OCI-LY3 (cell line): ENCODE measurements around the gene VASN.

Experiments used
- H2AFZ ChIP-seq: fragments of 200-600, 300-600 bp; shearing (Covaris generic); 2 replicates; pipeline ENCODE4 v1.6.0; 2014; ENCODE audit warnings: antibody characterized with exemption, low read depth, low read length
- H3K27ac ChIP-seq: fragments of 200-600, 300-600 bp; sonication (generic); 2 replicates; pipeline ENCODE4 v1.5.1; 2014; ENCODE audit warnings: mild to moderate bottlenecking, low read length, moderate library complexity, mixed read lengths
- H3K27me3 ChIP-seq: fragments of 200-600, 300-600 bp; sonication (generic); 2 replicates; pipeline ENCODE4 v1.6.1; 2014; ENCODE audit warnings: low read depth, low read length, mixed read lengths
- H3K36me3 ChIP-seq: fragments of 200-600, 300-600 bp; sonication (generic); replicated peaks from 2 replicates; pipeline ENCODE3; 2014; ENCODE audit warnings: low read depth, low read length, mixed read lengths
- H3K4me1 ChIP-seq: fragments of 300-600, 200-600 bp; sonication (generic); 2 replicates; pipeline ENCODE4 v1.6.1; 2014; ENCODE audit warnings: low read length, mixed read lengths
- H3K4me2 ChIP-seq: fragments of 200-600, 300-600 bp; sonication (generic); 2 replicates; pipeline ENCODE4 v1.6.1; 2014; ENCODE audit warnings: low read length, mixed read lengths
- H3K4me3 ChIP-seq: fragments of 300-600, 200-600 bp; sonication (generic); 2 replicates; pipeline ENCODE4 v1.5.1; 2014; ENCODE audit warnings: antibody characterized with exemption, mild to moderate bottlenecking, low read length, moderate library complexity
- H3K79me2 ChIP-seq: fragments of 300-600, 200-600 bp; shearing (Covaris generic); 2 replicates; pipeline ENCODE4 v1.6.1; 2014; ENCODE audit warnings: mild to moderate bottlenecking, low read length, mixed read lengths
- H3K9ac ChIP-seq: fragments of 300-600, 200-600 bp; shearing (Covaris generic); 2 replicates; pipeline ENCODE4 v1.6.0; 2014; ENCODE audit warnings: mild to moderate bottlenecking, low read length, moderate library complexity
- H3K9me3 ChIP-seq: fragments of 200-600, 300-600 bp; shearing (Covaris generic); 2 replicates; pipeline ENCODE4 v1.6.1; 2014; ENCODE audit warnings: low read length, mixed read lengths; ENCODE audit not compliant: insufficient read depth
- H4K20me1 ChIP-seq: fragments of 200-600, 300-600 bp; sonication (generic); 2 replicates; pipeline ENCODE4 v1.6.1; 2016; ENCODE audit warnings: low read length, mixed read lengths; ENCODE audit not compliant: insufficient read depth
- EZH2phosphoT487 ChIP-seq: fragments of 200-600 bp; shearing (Covaris generic); IDR thresholded peaks from 2 replicates; pipeline ENCODE4 v1.6.1; 2018; ENCODE audit warnings: antibody characterized with exemption, mixed run types, low read depth
- TF ChIP-seq, protein P1 (sequence below): fragments of 200-600, 300-600 bp; sonication (generic); IDR thresholded peaks from 2 replicates; pipeline ENCODE4 v1.5.1; 2014; ENCODE audit warnings: antibody characterized with exemption, low read length, low read depth

VASN gene

DNA sequence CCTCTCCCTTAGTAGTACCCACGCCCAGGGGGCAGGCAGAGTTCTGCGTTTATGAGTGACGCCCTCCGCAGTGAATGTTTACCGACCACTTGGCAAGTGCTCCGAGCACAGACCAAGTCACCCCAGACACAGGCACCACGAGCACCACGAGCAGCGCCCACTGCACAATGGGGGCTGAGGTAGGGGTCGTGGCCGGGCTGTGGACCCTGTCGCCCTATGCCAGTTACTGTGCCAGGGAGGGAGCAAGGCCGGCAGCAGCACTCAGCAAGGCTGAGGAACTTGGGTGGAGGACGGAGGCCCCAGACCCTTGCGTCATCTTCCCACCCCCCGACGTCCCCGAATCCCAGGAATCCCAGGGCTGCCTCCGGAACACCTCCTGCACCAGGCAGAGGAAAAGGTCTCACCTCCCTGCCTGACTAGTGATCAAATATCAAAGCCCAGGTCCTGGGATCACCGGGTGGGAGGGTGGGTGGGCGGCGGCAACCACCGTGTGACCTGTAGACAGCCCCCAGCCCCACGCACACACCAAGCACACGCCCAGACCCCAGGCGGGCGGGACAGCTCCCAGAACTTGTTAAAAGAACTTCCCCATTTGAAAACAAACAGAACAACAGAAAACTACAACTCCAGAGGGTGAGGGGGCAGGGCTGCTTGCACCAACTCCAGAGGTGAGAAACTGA lies 5.4 kb downstream of the VASN start:
- H3K9ac ChIP-seq, result no peak overlapping the region
- no peaks in the 10 kb centered on the region for H3K79me2 ChIP-seq
- H4K20me1 ChIP-seq, result peaks cover 3% of the 10 kb centered on the region; the same call in 1 of the 2 replicates
- H3K9me3 ChIP-seq, result no peaks in the 10 kb centered on the region
- H3K4me1 ChIP-seq, result no peaks in the 10 kb centered on the region
- no peaks in the 10 kb centered on the region for H3K27me3 ChIP-seq
- H3K36me3 ChIP-seq, result no peaks in the 10 kb centered on the region
- no peak overlapping the region for H3K4me3 ChIP-seq
- no peak overlapping the region for H3K4me2 ChIP-seq
- H3K27ac ChIP-seq, result no peak overlapping the region
- TF ChIP-seq, protein P1, sequence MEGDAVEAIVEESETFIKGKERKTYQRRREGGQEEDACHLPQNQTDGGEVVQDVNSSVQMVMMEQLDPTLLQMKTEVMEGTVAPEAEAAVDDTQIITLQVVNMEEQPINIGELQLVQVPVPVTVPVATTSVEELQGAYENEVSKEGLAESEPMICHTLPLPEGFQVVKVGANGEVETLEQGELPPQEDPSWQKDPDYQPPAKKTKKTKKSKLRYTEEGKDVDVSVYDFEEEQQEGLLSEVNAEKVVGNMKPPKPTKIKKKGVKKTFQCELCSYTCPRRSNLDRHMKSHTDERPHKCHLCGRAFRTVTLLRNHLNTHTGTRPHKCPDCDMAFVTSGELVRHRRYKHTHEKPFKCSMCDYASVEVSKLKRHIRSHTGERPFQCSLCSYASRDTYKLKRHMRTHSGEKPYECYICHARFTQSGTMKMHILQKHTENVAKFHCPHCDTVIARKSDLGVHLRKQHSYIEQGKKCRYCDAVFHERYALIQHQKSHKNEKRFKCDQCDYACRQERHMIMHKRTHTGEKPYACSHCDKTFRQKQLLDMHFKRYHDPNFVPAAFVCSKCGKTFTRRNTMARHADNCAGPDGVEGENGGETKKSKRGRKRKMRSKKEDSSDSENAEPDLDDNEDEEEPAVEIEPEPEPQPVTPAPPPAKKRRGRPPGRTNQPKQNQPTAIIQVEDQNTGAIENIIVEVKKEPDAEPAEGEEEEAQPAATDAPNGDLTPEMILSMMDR, result no peak
- no peak for TF ChIP-seq EZH2phosphoT487
- H2AFZ ChIP-seq, result no peak overlapping the region

GRCh38 chr16:4377573-4378154 lies 6.0 kb downstream of the VASN start:
- no peaks in the 10 kb centered on the region for H3K79me2 ChIP-seq
- no peak overlapping the region for H3K4me2 ChIP-seq
- no peaks in the 10 kb centered on the region for H3K9me3 ChIP-seq
- no peak overlapping the region for H3K9ac ChIP-seq
- no peak for TF ChIP-seq EZH2phosphoT487
- TF ChIP-seq, protein P1, result no peak
- H2AFZ ChIP-seq, result no peak overlapping the region
- H3K27ac ChIP-seq, result no peak overlapping the region
- peaks cover 3% of the 10 kb centered on the region; the same call in 1 of the 2 replicates for H4K20me1 ChIP-seq
- H3K4me1 ChIP-seq, result no peaks in the 10 kb centered on the region
- no peaks in the 10 kb centered on the region for H3K27me3 ChIP-seq
- no peaks in the 10 kb centered on the region for H3K36me3 ChIP-seq
- no peak overlapping the region for H3K4me3 ChIP-seq

DNA sequence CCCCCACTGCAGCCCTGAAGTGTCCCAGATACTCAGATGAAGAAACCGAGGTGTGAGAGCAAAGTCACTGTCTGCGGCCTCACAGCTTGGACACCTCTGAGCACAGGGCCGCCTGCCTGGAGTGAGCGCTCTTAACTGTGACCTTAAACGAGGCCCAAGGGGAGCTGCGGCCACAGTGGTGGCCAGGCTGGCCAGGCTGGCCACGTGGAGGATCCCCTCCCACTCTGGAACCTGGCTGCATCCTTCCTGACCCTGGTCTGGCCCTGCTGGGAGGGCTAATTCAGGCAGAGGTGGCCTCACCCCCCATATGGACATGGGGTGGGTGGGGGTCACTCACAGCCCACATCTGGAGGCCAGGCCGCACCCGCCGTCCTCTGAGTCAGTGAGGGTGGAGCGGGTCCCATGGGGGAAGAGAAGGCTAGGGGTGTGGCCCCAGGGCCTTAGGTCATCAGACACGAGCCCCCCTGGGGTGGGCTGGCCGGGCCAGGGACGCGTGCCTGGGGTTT lies 6.6 kb downstream of the VASN start:
- no peak overlapping the region for H3K4me2 ChIP-seq
- no peak overlapping the region for H3K4me3 ChIP-seq
- no peaks in the 10 kb centered on the region for H3K27me3 ChIP-seq
- H4K20me1 ChIP-seq, result no peaks in the 10 kb centered on the region
- H2AFZ ChIP-seq, result no peak overlapping the region
- H3K27ac ChIP-seq, result no peak overlapping the region
- H3K79me2 ChIP-seq, result no peaks in the 10 kb centered on the region
- no peaks in the 10 kb centered on the region for H3K36me3 ChIP-seq
- TF ChIP-seq EZH2phosphoT487, result no peak
- TF ChIP-seq, protein P1, result no peak
- H3K9ac ChIP-seq, result no peak overlapping the region
- no peaks in the 10 kb centered on the region for H3K9me3 ChIP-seq
- H3K4me1 ChIP-seq, result no peaks in the 10 kb centered on the region

DNA sequence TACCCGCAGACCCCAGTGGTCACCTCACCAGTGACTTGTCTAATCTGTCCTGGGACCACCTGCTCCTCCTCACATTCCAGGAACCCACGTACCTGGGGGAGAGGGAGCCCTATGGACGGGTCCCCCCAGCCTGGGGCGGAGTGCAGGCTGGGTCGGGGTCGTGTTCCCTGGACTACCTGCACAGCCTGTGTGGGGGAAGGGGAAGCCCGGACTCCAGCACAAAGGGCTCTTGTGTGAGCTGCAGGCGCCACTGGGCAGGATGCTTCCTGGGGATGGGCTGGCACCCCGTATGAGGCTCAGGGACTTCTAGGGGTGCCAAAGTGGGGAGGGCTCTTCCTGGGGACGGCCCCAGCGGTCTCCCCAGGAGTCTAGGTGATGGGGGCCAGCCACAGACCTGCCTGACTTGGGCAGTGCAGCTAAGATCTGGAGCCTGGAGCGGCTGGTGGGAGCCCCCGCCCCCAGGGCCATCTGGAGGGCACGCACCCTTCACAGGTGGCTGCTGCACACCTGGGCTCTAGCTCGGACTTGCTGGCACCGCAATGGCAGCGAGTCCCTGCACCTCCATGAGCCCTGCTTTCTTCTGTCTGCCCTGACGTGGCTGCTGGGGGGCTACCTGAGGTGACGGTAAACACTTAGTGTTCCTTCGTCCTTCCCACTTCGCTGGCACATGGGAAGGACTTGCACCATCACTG lies 7.5 kb downstream of the VASN start:
- H4K20me1 ChIP-seq, result no peaks in the 10 kb centered on the region
- no peaks in the 10 kb centered on the region for H3K36me3 ChIP-seq
- H3K9me3 ChIP-seq, result no peaks in the 10 kb centered on the region
- H2AFZ ChIP-seq, result no peak overlapping the region
- H3K4me1 ChIP-seq, result no peaks in the 10 kb centered on the region
- no peaks in the 10 kb centered on the region for H3K79me2 ChIP-seq
- TF ChIP-seq EZH2phosphoT487, result no peak
- TF ChIP-seq, protein P1, result no peak
- no peak overlapping the region for H3K9ac ChIP-seq
- no peak overlapping the region for H3K27ac ChIP-seq
- H3K4me3 ChIP-seq, result no peak overlapping the region
- no peaks in the 10 kb centered on the region for H3K27me3 ChIP-seq
- no peak overlapping the region for H3K4me2 ChIP-seq
